GM06990 (cell line): ENCODE results near the gene SAMD10.

Source experiments
- DNase-seq: peaks from one replicate; pipeline ENCODE4 v3.0.0-alpha.2; 2011; ENCODE audit not compliant: insufficient read length; ENCODE audit errors: extremely low read depth
- H3K27me3 ChIP-seq: replicated peaks from 2 replicates; pipeline ENCODE4 v1.6.0; 2011; ENCODE audit warnings: low read length; ENCODE audit not compliant: control insufficient read depth, insufficient read depth
- H3K36me3 ChIP-seq: 2 replicates; pipeline ENCODE4 v1.5.1; 2011; ENCODE audit warnings: low read length; ENCODE audit not compliant: control insufficient read depth, insufficient read depth
- H3K4me3 ChIP-seq: replicated peaks from 2 replicates; pipeline ENCODE4 v1.5.1; 2011; ENCODE audit warnings: low read depth, mild to moderate bottlenecking, control low read depth, low read length
- CTCF ChIP-seq: IDR thresholded peaks from 2 replicates; pipeline ENCODE4 v1.5.1; 2011; ENCODE audit warnings: low read length, control low read depth, mild to moderate bottlenecking, inconsistent platforms; ENCODE audit not compliant: insufficient read depth, poor library complexity, severe bottlenecking

The SAMD10 gene

GRCh38 chr20:63980806-63981728 lies 1.6 kb upstream of the SAMD10 start, which contains the start of gene PRPF6:
Gene PRPF6 (plus strand): TSS chr20:63981132. CDS start chr20:63981246, 114 bp downstream.
- TF ChIP-seq CTCF: peak; percentile 98
- DNase-seq: peak; percentile 95
- Histone ChIP-seq H3K36me3 (peaks cover 9% of the 10 kb centered on the region), H3K27me3 (no peaks in the 10 kb centered on the region), H3K4me3 (peak within 1 kb of the TSS; percentile 83)

- H3K4me3 ChIP-seq: peak overlapping the region; percentile 83
- TF ChIP-seq CTCF: no peak
- H3K36me3 ChIP-seq: peaks cover 12% of the 10 kb centered on the region
- no peaks in the 10 kb centered on the region for H3K27me3 ChIP-seq
- DNase-seq: no peak
These were observed 919 bp upstream of the SAMD10 start for GRCh38 chr20:63980317-63980805.

GRCh38 chr20:63979229-63979556 lies 249 bp downstream of the SAMD10 start:
- H3K36me3 ChIP-seq: peaks cover 19% of the 10 kb centered on the region
- no peaks in the 10 kb centered on the region for H3K27me3 ChIP-seq
- DNase-seq: no peak
- H3K4me3 ChIP-seq: peak overlapping the region; percentile 83
- TF ChIP-seq CTCF: no peak

- H3K27me3 ChIP-seq: no peaks in the 10 kb centered on the region
- H3K4me3 ChIP-seq: peak overlapping the region; percentile 83
- H3K36me3 ChIP-seq: peaks cover 20% of the 10 kb centered on the region
- peak; percentile 87 for DNase-seq
- TF ChIP-seq CTCF: no peak
These were observed 868 bp downstream of the SAMD10 start for GRCh38 chr20:63978319-63979228.

GRCh38 chr20:63977739-63978276 lies 1.6 kb downstream of the SAMD10 start:
- DNase-seq: no peak
- peak overlapping the region; percentile 83 for H3K4me3 ChIP-seq
- peaks cover 23% of the 10 kb centered on the region for H3K36me3 ChIP-seq
- no peak for TF ChIP-seq CTCF
- no peaks in the 10 kb centered on the region for H3K27me3 ChIP-seq
